ENCODE measurements around the gene NOTUM.

DNA sequence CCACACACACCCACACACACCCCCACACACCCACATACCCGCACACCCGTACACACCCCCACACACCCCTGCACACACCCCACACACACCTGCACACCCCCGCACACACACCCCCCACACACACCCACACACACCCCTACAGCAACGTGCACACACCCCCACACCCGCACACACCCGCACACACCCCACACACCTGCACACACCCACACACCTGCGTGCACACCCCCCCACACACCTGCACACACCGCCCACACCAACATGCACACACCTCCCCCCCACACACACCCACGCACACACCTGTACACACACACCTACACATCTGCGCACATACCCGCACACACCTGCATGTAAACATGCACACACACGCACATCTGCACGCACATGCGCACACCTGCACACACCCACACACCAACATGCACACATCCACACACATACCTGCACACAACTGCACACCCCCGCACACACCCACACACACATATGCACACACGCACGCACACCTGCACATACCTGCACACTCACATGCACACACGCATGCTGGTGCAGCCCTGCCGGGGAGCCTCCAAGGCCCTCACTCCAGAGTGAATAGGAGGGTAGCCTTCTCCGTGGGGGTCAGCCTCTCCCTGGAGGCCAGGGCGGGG lies 23.9 kb upstream of the NOTUM start:
- TF ChIP-seq CTCF (IDR thresholded peaks at IDR 0.05) (no peak), POLR2A (IDR thresholded peaks at IDR 0.05; ENCODE audit: low read depth) (no peak), POLR2AphosphoS5 (IDR thresholded peaks at IDR 0.05) (no peak)

Measured in esophagus muscularis mucosa (tissue), 3 donors.